Suprapubic skin (tissue), 4 donors: Measurements from ENCODE around the gene VPS52.

Source experiments
- CTCF ChIP-seq, 2 donors: fragments of 200-600 bp in 1 of 2; fragments of 450-650 bp in 1 of 2; sonication (generic) in 1 of 2; IDR thresholded peaks; one replicate each; pipeline ENCODE4 v1.5.1; 2016 to 2019; ENCODE audit warnings: antibody characterized with exemption in 2 of 2, mild to moderate bottlenecking in 1 of 2, moderate library complexity in 1 of 2
- POLR2A ChIP-seq, 2 donors: fragments of 450-650 bp; IDR thresholded peaks; one replicate each; pipeline ENCODE4 v1.6.1; 2017; ENCODE audit warnings: antibody characterized with exemption in 2 of 2, mild to moderate bottlenecking in 2 of 2, moderate library complexity in 2 of 2
- POLR2AphosphoS5 ChIP-seq, 3 donors: sonication (generic); formaldehyde crosslinking; IDR thresholded peaks; one replicate each; pipeline ENCODE4 v1.6.1; 2017; ENCODE audit warnings: antibody characterized with exemption in 3 of 3

DNA sequence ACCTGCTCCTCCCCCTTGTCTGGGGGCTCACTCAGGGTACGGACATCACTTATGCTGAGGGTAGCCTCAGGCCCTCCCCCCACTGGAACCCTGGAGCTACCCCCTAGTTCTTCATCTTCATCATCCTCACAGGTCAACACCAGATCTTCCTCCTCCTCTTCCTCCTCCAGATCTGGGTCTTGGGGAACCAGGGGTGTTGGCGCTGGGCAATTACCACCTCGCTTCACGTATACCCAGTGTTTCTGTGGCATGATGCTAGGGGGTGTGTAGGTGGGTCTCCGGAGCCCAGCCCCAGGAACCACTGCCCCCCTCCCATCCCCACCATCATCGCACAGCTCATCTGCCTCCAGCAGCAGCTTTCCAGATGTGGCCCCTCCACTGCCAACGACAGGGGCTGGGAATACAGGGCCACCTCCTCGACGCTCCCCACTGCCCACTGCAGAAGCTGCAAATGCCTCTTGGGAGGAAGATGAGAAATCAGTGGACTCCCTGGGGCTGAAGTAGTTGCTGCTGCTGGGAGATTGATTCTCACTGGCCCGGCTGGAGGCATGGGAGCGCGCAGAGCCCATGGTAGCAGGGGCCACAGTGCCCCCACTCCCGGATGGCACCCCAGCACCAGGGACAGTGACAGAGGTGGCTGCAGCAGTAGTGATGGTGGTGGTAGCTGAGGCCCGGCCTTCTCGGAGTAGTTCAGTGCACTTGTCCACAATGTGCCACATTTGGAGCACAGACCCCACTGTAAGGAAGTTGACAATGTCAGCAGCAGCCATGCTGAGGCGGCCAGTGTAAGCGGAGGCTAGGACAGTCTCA lies 44.3 kb upstream of the VPS52 start:
- no peak for TF ChIP-seq CTCF (IDR thresholded peaks at IDR 0.05)
- TF ChIP-seq POLR2A (IDR thresholded peaks at IDR 0.05) = no peak
- no peak for TF ChIP-seq POLR2AphosphoS5 (IDR thresholded peaks at IDR 0.05)
